GM18951 (cell line): ENCODE measurements around the gene TMEM205.
"Not testable (repeated sequence)": the region's sequence is repeated elsewhere in the genome, so short reads cannot be mapped to it uniquely, and the experiment has no call there.

Experiments used
- POLR2A ChIP-seq: IDR thresholded peaks from 4 replicates; pipeline ENCODE4 v1.6.1; 2011; ENCODE audit warnings: mild to moderate bottlenecking; ENCODE audit not compliant: insufficient read length, insufficient read depth; ENCODE audit errors: extremely low read depth
- in situ Hi-C: fragments of 300-500 bp; cut with MboI; formaldehyde crosslinking; loops from one replicate; pipeline ENCODE4 v1.12.0; 2022; ENCODE audit warnings: low sequenced_read_pairs, mixed read lengths, inconsistent platforms; ENCODE audit not compliant: unreplicated experiment

The TMEM205 gene

GRCh38 chr19:11323601-11324078, 22.4 kb downstream of the TMEM205 start:
- in situ Hi-C loops = no loop called here
- TF ChIP-seq POLR2A = no peak

DNA sequence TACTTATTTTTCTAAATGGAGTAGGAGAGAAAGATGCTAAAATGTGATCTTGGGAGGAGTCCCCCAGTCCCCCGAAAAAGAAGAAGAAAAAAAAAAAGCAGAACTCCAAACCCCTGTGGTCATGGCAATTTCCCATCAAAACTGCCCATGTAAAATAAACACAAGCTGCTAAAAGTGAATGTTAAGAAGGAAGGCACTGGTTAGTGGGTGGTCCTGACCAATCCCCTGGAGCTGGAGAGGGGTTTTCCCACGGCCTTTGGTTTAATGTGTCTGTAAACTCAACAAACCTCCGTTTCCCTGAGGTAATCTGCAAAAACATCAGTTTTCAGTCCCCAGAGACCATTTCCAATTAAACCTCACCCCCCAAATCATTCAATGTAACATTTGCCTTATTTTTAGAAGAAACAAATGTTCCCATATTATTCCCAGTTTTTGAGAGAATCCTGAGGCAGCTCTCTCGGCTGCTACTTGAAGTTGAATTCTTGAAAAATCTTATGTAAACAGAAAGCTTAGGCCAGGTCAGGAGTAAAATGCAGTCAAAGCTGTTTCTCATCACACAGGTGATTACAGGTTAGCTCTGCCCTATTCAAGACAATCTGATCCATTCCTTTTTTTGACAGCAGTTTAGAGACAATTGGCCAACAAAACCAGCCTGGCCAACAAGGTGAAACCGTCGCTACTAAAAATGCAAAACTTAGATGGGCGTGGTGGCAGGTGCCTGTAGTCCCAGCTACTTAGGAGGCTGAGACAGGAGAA, 23.6 kb downstream of the TMEM205 start:
- TF ChIP-seq POLR2A = no peak
- in situ Hi-C loops = no loop called here

GRCh38 chr19:11321191-11322126, 24.6 kb downstream of the TMEM205 start:
- in situ Hi-C loops = no loop called here
- no peak for TF ChIP-seq POLR2A

DNA sequence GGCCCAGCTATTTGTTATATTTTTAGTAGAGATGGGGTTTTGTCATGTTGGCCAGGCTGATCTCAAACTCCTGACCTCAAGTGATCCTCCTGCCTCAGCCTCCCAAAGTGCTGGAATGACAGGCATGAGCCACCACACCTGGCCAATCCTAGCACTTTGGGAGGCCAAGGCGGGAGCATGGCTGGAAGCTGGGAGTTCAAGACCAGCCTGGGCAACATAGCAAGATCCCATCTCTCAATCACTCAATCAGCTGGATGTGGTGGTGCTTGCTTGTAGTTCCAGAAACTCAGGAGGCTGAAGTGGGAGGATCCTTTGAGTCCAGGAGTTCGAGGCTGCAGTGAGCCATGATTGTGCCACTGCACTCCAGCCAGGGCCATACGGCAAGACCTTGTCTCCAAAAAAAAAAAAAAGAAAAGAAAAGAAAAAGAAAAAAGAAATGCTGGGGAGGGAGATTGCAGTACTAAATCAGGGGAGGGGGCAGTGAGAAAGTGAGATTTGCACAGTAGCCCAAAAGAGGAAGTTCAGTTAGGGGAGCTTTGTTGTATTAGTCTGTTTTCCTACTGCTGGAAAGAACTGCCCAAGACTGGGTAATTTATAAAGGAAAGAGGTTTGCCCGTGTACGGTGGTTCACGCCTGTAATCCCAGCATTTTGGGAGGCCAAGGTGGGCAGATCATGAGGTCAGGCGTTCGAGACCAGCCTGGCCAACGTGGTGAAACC, 25.6 kb downstream of the TMEM205 start:
- in situ Hi-C loops = not testable (repeated sequence)

DNA sequence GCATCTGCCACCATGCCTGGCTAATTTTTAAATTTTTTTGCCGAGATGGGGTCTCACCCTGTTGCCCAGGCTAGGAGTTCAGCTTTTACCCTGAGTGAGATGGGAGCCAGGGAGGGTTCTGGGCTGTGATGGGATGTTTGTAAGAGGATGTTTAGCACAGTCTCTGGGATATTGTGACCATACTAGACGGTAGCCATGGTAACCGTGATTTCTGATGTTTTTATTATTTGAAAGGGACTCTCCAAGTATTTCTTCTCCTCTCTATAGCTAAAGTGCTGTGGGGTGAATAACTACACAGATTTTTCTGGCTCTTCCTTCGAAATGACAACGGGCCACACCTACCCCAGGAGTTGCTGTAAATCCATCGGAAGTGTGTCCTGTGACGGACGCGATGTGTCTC, 39.7 kb downstream of the TMEM205 start:
- TF ChIP-seq POLR2A = no peak
- in situ Hi-C loops = no loop called here

- in situ Hi-C loops = no loop called here
- TF ChIP-seq POLR2A = no peak
Observed at GRCh38 chr19:11304936-11305335, 41.1 kb downstream of the TMEM205 start.

DNA sequence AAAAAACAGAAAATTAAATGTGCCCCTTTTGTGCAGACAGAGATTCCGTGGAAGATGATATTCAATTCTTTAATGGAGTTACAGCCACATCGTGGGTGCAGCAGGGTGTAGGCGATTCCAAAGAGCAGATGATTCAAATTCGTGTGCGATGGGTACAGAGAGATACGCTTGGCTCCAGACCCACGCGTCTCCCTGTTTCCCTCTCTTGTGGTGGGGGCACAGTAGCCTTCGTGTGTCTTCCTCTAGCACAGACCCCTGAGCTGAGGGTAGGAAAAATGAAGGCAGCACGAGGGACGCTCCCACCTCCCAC, 45.3 kb downstream of the TMEM205 start:
- in situ Hi-C loops = no loop called here
- TF ChIP-seq POLR2A = no peak

DNA sequence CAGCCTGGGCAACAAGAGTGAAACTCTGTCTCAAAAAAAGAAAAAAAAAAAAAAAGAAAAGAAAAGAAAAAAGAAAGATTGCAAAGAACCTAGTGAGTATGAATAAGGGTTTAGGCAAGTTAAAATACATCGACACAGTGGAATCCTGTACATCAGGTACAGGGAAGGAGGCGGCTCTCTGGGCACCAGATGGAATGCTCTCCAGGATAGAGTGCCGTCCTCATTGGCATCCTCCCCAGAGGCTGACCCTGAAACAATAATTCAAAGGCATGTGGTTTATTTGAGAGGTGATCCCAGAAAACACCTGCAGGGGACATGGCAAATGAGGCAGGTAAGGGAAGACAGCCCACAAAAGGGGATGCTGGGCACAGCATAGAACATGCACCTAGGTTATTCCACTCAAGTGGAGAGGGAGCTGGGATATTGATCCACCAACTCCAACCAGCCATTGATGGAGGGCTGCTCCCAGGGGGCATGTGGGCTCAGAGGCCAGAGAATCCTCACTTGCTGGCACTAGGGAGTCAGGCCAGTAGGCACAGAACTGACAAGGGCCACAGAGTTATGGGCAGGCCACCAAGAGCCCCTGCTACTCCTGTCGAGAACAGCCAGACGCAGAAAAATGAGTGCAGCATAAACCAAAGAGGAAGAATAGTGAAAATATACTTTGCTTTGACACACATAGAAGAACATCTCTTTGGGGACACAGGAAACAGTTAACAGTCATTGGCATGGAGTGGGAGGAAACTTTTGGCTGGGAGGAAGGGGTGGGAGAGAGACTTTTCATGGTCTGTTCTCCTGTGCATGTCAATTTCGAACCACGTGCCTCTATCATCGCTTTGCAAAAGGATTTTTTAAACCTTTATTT, 45.9 kb downstream of the TMEM205 start:
- no peak for TF ChIP-seq POLR2A
- in situ Hi-C loops = no loop called here

DNA sequence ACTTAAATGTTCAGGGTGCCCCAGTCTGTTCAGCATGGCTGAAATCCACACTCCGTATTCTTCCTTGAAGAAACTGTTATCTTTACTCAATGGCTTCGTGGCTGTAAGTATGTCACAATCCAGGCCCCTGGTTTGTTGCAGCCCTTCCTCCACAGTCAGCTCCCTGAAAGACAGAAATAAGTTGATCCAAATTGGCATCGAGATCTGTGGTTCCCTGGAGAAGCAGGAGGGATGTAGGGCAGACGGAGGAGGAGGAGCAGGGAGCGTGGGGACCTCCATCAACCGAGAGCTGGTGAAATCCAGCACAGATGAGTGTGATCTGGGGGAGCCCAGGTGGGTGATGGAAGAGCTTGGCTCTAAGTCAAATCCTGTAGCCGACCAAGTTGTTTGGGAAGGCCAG, 49.8 kb downstream of the TMEM205 start:
- in situ Hi-C loops = no loop called here
- TF ChIP-seq POLR2A = no peak

- TF ChIP-seq POLR2A = no peak
- in situ Hi-C loops = no loop called here
Observed at GRCh38 chr19:11295665-11296245, 50.3 kb downstream of the TMEM205 start, which contains the start of gene TSPAN16. TSPAN16 (plus strand) TSS chr19:11296160; CDS start chr19:11296298, 138 bp downstream.

DNA sequence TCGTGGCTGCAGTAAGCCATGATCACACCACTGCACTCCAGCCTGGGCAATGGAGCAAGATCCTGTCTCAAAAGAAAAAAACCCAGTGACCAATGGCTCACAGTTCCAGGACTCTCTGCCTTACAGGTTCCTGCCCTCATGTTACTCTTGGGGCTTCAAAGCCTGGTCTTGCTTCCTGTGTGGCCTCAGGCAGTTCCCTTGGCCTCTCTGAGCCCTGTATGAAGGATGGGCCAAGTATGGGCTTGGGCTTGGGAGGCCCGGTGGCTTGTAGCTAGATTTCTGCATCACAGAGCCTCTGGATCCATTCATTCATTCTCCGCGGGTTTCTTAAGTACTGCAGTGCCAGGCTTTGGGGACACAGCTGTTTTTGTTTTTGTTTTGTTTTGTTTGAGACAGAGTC, 50.9 kb downstream of the TMEM205 start:
- in situ Hi-C loops = no loop called here
- no peak for TF ChIP-seq POLR2A
